HG03064 (cell line): ENCODE measurements around the gene SLC27A5.
A peak's percentile ranks its signal among the peaks of the same experiment; 100 is the strongest.
"Not testable (repeated sequence)": the region's sequence is repeated elsewhere in the genome, so short reads cannot be mapped to it uniquely, and the experiment has no call there.

Experiments
- ATAC-seq: cut with Tn5 transposase; IDR thresholded peaks from one replicate; pipeline ENCODE4 v1.9.1; 2021; ENCODE audit warnings: low read depth; ENCODE audit not compliant: unreplicated experiment

Gene SLC27A5

DNA sequence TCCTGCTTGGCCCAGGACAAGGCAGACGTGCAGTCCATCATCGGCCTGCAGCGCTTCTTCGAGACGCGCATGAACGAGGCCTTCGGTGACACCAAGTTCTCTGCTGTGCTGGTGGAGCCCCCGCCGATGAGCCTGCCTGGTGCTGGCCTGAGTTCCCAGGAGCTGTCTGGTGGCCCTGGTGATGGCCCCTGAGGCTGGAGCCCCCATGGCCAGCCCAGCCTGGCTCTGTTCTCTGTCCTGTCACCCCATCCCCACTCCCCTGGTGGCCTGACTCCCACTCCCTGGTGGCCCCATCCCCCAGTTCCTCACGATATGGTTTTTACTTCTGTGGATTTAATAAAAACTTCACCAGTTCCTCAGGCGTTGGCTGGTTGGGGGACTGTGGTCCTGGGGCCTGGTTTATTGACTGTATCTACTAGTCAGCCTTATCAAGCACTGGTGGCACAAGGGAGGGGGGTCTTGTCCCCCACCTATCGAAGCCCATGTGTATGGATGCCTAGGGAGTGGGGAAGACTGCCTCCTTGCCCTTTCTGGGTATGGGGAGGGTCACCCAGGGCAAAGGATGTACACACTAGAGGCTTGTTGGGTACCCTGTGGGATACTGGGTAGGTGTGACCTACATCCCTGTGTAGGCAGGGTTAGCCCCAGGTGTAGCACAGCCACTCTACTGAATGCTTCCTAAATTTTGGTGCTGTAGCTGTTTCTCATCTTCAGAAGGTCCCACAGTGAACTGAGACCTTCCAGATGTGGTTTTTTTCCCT, 38.8 kb upstream of the SLC27A5 start:
- ATAC-seq, result no peak

DNA sequence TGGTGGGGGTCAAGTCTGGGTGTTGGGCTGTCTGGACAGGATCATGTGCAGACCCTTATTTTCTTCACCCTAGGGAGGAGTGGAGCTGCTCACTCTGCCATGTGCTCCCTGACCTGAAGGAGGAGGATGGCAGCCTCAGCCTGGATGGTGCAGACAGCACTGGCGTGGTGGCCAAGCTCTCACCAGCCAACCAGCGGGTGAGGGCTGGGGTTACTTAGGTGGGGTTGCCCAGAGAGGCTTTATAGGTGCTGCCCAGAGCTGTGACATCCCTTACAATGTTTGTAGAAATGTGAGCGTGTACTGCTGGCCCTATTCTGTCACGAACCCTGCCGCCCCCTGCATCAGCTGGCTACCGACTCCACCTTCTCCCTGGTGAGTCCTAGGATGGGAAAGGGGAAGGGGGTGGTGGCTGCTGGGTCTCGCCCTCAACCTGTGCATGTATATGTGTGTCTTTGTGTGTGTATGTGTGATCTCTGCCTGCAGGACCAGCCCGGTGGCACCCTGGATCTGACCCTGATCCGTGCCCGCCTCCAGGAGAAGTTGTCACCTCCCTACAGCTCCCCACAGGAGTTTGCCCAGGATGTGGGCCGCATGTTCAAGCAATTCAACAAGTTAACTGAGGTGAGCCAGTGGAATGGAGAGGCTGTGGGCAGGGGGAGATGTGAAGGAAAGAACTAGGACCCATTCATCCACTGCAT, 38.0 kb upstream of the SLC27A5 start:
- no peak for ATAC-seq

DNA sequence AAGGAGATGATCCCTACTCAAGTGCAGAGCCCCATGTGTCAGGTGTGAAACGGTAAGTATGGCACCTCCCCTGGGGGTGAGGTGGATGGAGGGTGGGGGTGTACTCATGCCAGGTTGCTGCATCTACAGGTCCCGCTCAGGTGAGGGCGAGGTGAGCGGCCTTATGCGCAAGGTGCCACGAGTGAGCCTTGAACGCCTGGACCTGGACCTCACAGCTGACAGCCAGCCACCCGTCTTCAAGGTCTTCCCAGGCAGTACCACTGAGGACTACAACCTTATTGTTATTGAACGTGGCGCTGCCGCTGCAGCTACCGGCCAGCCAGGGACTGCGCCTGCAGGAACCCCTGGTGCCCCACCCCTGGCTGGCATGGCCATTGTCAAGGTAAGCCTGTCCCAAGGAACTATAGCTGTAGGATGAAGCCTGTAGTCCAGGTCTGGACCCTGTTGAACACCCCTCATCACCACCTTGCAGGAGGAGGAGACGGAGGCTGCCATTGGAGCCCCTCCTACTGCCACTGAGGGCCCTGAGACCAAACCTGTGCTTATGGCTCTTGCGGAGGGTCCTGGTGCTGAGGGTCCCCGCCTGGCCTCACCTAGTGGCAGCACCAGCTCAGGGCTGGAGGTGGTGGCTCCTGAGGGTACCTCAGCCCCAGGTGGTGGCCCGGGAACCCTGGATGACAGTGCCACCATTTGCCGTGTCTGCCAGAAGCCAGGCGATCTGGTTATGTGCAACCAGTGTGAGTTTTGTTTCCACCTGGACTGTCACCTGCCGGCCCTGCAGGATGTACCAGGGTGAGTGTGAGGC, 37.3 kb upstream of the SLC27A5 start:
- no peak for ATAC-seq

DNA sequence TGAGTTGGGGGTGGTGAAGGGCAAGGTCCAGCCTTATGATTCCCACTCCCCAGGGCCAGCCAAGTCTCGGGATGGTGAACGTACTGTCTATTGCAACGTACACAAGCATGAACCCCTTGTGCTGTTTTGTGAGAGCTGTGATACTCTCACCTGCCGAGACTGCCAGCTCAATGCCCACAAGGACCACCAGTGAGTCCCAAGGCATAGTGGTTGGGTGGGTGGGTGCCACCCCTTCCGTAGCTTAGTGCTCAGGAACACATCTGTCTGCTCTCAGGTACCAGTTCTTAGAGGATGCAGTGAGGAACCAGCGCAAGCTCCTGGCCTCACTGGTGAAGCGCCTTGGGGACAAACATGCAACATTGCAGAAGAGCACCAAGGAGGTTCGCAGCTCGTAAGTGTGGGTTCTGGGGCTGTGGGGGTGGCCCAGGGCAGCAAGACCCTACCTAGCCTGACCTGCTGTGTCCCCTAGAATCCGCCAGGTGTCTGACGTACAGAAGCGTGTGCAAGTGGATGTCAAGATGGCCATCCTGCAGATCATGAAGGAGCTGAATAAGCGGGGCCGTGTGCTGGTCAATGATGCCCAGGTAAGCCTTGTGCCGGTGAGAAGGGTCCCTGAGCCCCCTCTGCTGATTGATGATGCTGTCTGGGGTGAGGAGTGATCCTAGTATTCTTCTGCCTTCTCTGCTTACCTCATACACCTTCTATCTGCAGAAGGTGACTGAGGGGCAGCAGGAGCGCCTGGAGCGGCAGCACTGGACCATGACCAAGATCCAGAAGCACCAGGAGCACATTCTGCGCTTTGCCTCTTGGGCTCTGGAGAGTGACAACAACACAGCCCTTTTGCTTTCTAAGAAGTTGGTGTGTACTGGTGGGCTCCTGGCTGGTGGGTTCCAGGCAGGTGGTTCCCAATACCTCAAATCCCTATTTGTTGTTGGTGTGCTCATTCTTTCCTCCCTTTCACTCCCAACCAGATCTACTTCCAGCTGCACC, 35.8 kb upstream of the SLC27A5 start:
- ATAC-seq, result no peak

DNA sequence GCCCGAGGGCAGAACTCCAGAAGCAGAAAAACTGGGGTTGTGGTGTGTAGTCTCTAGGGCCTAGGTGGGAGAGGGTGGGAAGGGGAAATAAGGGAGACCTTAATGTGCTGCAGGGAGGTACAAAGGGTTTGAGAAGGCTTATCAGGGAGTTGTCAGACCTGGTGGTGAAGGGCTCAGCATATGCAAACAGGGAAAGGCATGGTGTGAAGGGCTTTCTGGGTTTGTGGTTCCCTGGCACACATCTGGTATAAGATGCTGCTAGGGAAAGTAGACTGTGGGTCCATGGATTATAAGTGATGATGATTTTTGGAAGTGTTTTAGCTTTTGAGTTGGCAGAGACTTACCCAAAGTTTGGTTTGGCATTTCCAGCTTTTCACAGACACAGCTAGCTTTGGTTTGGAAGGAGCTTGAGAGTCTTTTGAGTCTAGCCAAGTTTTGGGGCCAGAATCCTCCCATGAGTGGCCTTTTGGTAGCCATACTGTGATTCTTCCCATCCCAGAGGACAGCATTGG, 34.3 kb upstream of the SLC27A5 start:
- no peak for ATAC-seq

DNA sequence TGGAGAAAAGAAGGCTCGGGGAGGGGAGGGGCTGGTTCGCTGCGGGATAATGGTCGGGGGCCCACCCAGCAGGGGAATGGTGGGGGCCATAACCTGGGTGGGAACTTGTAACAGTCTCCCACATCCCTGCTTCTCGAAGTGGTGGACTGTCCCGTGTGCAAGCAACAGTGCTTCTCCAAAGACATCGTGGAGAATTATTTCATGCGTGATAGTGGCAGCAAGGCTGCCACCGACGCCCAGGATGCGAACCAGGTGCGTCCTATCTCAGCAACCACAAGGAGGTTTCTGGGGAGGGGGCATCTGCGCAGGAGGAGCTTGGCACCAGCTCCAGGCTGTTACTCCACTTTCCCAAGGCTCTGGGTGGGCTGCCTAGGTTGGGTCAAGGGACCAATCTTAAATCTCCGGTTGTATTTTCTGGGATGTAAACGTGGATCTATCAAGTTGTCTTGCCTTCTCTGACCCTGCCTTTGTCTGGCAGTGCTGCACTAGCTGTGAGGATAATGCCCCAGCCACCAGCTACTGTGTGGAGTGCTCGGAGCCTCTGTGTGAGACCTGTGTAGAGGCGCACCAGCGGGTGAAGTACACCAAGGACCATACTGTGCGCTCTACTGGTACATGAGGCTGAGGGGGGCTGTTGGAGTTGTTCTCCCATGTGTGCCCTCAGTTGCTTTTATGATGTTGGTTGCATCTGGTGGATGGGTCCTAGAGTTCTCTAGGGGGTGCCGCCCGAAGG, 33.7 kb upstream of the SLC27A5 start:
- no peak for ATAC-seq

DNA sequence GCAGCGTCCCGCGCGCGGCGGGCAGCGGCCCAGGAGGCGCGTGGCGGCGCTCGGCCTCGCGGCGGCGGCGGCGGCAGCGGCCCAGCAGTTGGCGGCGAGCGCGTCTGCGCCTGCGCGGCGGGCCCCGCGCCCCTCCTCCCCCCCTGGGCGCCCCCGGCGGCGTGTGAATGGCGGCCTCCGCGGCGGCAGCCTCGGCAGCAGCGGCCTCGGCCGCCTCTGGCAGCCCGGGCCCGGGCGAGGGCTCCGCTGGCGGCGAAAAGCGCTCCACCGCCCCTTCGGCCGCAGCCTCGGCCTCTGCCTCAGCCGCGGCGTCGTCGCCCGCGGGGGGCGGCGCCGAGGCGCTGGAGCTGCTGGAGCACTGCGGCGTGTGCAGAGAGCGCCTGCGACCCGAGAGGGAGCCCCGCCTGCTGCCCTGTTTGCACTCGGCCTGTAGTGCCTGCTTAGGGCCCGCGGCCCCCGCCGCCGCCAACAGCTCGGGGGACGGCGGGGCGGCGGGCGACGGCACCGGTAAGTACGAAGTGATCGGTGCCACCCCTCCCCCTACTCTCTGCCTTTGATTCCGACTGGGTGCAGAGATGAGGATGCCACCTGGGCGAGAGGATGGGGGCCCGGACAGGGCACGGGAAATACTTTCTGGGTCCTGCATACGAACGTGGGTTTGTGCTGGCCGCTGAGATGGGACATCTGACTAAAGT, 32.9 kb upstream of the SLC27A5 start:
- ATAC-seq, result peak; percentile 33

DNA sequence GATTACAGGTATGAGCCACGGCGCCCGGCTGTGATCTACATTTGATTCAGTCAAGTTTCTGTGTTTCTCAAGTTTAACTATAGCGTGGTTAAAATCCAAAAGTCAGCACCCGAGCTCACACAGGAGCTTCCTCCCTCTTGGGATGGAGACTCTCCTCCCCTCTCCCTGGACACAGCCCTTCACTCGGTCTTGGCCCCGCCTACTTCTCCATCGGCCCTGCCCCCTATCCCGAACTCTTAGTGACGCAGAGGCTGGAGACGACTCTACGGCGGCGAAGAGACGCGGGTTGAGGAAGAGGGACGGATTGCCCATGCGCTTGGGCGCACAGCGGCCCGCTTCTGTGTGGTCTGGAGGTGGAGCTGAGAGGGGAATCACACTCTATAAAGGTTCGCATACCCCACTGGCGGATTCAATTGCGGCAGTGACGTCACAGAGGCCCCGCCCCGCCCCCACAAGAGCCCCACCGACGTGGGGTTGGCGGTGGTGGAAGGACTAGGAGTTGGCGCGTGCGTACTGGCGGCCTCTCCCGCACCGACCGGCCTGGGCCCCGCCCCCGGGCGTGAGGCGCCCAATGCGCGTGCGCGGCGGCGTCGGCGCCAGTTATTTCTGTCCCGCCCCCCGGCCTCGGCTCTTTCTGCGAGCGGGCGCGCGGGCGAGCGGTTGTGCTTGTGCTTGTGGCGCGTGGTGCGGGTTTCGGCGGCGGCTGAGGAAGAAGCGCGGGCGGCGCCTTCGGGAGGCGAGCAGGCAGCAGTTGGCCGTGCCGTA, 32.2 kb upstream of the SLC27A5 start, which contains the start of gene TRIM28:
Gene TRIM28, plus strand, starts transcription at position 239 of the 765 bp plus-strand sequence. CDS start 694 bp downstream, outside the sequence.
- ATAC-seq, result peak; percentile 79

DNA sequence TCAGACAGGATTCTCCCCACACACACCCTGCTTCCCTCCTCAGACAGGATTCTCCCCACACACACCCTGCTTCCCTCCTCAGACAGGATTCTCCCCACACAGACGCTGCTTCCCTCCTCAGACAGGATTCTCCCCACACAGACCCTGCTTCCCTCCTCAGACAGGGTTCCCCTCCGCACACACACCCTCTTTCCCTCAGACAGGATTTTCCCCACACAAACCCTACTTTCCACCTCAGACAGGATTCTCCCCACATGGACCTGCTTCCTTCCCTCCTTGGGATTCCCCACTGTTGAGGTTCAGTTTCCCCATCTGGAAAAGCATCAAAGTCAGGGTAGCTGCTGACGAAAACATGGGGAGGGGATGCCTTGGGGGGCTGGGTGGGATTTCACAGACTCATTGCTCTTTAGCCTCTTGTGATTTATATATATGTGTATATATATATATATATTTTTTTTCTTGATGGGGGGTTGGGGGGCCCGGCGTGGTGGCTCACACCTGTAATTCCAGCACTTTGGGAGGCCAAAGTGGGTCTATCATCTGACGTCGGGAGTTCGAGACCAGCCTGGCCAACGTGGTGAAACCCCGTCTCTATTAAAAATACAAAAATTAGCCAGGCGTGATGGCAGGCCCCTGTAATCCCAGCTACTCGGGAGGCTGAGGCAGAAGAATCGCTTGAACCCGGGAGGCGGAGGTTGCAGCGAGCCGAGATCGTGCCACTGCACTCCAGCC, 31.0 kb upstream of the SLC27A5 start:
- ATAC-seq, result not testable (repeated sequence)

DNA sequence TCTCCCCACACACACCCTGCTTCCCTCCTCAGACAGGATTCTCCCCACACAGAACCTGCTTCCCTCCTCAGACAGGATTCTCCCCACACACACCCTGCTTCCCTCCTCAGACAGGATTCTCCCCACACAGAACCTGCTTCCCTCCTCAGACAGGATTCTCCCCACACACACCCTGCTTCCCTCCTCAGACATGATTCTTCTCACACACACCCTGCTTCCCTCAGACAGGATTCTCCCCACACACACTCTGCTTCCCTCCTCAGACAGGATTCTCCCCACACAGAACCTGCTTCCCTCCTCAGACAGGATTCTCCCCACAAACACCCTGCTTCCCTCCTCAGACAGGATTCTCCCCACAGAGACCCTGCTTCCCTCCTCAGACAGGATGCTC, 27.4 kb upstream of the SLC27A5 start:
- ATAC-seq, result not testable (repeated sequence)

DNA sequence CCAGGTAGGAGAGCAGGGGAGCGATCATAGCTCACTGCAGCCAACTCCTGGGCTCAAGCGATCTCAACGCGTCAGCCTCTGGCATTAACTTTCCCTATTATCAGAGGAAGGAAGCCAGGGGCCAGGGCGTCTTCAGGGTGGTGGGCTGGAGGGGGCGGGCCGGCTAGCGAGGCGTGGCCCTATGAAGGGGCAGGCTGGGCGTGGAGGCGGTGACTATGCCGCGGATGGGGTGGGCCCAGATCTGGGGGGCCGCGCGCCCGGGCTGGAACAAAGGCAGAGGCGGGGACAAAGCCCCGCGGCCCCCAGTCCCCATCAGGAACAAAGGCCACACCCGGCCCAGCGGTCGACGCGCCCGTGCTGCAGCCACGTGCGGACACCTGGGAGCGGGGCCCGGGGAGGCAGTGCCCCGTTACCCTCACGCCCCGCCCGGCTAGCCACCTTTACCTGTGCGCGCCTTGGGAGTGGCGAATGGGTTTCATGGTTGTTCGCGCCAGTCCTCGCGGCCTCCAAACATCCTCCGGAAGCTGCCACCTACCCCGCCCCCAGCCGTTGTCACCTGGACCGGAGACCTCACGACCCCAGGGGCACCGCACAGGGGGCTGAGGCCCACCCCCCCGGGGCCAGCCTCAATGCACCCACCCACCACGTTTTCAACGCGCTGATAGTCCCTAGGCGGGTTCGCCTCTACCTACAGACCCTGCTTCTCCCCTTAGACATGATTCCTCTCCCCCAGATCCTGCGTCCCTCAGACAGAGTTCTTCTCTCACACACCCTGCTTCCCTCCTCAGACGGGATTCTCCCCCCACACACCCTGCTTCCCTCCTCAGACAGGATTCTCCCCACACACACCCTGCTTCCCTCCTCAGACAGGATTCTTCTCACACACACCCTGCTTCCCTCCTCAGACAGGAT, 26.7 kb upstream of the SLC27A5 start:
- ATAC-seq, result no peak

DNA sequence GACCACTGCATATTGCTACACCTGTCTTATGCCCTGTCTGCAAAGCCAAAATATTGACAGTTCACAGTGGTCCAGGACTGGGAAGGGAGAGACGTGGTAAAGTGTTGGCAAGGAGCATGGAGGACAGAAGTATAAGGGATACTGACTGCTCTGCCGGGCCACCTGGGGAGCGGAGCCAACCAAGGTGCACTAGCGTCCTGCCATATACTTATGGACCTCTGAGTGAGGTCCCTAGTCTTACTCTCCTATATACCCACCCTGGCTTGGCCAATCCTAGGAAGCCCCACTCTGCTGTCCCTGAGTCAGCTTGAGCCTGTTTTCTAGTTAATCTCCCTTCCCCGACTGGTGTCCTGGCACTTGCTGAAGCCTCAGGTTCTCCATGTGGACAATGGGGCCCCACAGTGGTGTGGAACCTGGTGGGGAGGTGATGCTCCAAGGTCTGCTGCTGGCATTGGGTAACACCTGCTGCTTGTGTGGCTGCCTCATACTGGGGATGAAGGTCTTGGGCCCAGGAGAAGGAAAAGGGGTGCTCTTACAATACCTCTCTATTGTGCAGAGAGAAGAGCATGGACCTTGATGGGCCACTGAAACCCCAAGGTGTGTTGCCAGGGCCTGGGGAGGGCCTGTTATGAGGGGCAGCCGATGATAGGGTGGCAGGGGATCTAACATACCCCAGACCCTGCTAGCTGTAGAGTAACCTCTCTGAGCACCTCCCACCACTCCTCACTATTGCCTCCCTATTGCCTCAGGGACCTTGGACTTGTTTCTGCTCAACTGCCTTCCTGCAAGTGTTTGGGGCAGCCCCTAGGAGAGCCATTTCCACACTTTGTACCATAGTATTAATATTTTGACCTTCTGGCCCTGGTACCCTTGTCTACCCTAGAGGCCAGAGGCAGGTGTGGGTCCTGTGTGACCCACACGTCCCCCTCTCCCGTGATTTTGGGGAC, 25.3 kb upstream of the SLC27A5 start:
- no peak for ATAC-seq

DNA sequence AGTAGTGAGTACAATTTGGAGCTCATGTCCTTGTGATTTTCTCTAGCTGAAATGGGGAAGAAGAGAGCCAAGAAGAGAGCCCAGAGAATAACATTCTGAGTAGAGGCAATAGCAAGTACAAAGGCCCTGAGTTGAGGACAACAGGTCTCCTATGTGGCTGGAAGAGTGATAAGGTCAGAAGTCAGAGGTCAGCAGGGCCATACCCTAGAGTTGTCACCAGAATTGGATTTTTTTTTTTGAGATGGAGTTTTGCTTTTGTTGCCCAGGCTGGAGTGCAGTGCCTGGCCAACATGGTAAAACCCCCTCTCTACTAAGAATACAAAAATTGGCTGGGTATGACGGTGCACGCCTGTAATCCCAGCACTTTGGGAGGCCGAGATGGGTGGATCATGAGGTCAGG, 24.1 kb upstream of the SLC27A5 start:
- no peak for ATAC-seq

DNA sequence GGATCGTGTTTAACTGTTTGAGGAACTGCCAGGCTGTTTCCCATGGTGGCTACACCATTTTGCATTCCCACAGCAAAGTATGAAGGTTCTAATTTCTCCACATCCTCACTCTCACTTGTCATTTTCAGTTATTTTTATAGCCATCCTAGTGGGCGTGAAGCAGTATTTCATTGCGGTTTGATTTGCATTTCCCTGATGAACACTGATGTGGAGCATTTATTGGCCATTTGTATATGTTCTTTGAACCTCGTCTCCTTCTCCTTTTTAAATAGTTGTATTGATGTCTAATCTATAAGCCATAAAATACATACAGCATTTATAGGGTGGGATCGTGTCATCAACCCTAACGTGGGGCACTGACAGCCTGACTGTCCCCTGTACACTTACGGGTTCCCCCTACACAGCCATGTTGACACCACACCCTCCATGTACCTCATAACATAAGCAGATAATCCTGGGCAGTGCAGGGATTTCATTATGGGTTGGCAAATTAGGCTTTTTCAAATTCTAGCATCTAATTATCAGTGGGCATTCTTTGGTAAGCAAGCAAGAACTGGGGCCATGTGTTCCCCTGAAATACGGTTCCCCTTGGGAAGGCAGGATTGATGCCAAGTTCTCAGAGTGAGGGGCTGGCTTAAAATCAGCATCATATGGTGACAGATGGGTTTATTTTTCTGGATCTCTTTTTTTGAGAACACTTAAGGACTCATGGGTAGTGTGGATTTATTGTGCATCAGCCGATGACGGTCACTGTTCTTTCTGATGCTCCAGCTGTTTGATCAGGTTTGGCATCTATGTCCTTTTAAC, 19.4 kb upstream of the SLC27A5 start:
- no peak for ATAC-seq
